AG08395 (cell line): ENCODE measurements around the gene BRAT1.
"Not testable (repeated sequence)": the region's sequence is repeated elsewhere in the genome, so short reads cannot be mapped to it uniquely, and the experiment has no call there.

Experiments
- DNase-seq: peaks from one replicate; pipeline ENCODE4 v3.0.0; 2012; ENCODE audit warnings: mixed read lengths, low spot score

The BRAT1 gene

GRCh38 chr7:2583798-2584580 is 28.7 kb upstream of the BRAT1 start:
- DNase-seq = no peak

- DNase-seq = no peak
Measured at GRCh38 chr7:2582006-2582735, 26.8 kb upstream of the BRAT1 start.

GRCh38 chr7:2580636-2581035 is 25.3 kb upstream of the BRAT1 start:
- DNase-seq = no peak

GRCh38 chr7:2577914-2578680 is 22.8 kb upstream of the BRAT1 start:
- DNase-seq = no peak

- no peak for DNase-seq
Measured at GRCh38 chr7:2576742-2577491, 21.6 kb upstream of the BRAT1 start.

GRCh38 chr7:2575733-2576340 is 20.5 kb upstream of the BRAT1 start:
- peak; percentile 73 for DNase-seq

- DNase-seq = no peak
Measured at GRCh38 chr7:2575046-2575732, 19.9 kb upstream of the BRAT1 start.

- DNase-seq = no peak
Measured at GRCh38 chr7:2573761-2574160, 18.4 kb upstream of the BRAT1 start.

- no peak for DNase-seq
Measured at GRCh38 chr7:2572101-2572842, 16.9 kb upstream of the BRAT1 start.

- DNase-seq = no peak
Measured at GRCh38 chr7:2571409-2571808, 16.1 kb upstream of the BRAT1 start.

- DNase-seq = no peak
Measured at GRCh38 chr7:2570021-2570420, 14.7 kb upstream of the BRAT1 start.

- no peak for DNase-seq
Measured at GRCh38 chr7:2569421-2569820, 14.1 kb upstream of the BRAT1 start.

- DNase-seq = no peak
Measured at GRCh38 chr7:2568521-2569223, 13.3 kb upstream of the BRAT1 start.

GRCh38 chr7:2567679-2568278 is 12.5 kb upstream of the BRAT1 start:
- DNase-seq = peak; percentile 59

GRCh38 chr7:2566890-2567678 is 11.8 kb upstream of the BRAT1 start:
- DNase-seq = no peak

- DNase-seq = no peak
Measured at GRCh38 chr7:2566348-2566889, 11.1 kb upstream of the BRAT1 start.

GRCh38 chr7:2564970-2565540 is 9.7 kb upstream of the BRAT1 start:
- no peak for DNase-seq

- not testable (repeated sequence) for DNase-seq
Measured at GRCh38 chr7:2563955-2564354, 8.6 kb upstream of the BRAT1 start.
